ENCODE results near the gene VWA1.

The VWA1 gene

DNA sequence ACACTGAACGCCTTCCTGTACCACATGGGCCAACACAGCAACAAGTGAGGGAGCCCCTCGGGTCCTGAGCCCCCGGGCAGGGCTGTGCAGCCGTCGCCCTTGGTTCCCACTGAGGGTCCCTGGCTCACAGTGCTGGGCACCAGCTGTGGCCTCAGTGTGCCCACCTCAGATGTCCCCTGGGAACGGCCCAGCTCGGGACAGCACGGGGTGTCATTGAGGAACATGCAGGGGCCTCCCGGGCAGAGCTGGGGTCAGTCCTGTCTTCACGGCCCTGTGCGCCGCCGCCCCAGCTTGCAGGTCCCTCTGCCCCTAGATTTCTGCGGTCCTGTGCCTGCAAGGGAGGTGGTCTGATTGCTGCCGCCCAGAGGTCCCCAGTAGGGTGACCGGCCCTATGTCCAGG, 53.7 kb downstream of the VWA1 start:
- DNase-seq = no peak

DNA sequence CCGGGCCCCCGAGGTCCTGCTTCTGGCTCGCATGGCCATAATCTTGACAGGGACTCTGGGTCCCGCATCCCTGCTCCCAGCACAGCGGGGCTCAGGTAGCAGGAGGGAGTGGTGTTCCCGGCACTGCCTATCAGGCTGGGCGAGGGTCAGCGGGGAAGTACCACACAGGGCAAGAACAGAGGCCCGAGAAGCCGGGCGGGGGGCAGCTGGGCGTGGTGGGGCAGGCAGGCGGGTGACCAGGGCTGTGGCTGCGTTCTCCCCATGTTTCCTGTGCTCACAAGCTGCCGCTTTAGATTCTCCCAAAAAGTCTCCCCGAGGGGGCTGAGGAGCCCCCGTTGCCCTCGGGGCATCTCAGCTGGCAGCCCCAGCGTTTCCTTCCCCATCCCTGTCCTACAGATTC, 54.4 kb downstream of the VWA1 start:
- DNase-seq = no peak

DNA sequence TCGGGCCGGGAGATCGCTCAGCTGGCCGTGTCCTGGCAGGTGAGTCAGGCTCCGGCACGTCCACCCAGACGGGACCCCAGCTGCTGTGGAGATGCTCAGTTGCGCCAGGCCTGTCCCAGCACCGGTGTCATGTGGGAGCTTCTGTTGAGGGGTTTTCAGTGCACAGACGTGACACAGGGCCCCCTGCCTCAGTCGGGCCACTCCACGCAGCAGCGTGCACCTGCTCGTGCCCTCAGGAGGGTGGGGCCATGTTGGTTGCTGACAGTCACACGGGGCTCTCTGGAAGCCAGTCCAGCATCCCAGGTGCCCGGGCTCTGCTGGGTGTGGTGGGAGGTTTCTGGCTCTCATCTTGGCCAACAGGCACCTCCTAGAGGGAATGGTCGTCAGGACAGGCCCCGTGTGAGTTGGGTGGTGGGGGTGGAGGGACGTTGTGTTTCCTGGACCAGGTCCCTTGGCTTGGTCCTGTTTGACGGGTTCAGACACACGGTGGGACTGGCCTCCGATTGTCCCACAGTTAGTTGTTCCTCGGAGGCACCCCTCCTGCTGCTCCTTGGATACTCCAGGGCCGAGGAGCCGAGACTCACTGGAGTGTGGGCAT, 55.2 kb downstream of the VWA1 start:
- no peak for DNase-seq

DNA sequence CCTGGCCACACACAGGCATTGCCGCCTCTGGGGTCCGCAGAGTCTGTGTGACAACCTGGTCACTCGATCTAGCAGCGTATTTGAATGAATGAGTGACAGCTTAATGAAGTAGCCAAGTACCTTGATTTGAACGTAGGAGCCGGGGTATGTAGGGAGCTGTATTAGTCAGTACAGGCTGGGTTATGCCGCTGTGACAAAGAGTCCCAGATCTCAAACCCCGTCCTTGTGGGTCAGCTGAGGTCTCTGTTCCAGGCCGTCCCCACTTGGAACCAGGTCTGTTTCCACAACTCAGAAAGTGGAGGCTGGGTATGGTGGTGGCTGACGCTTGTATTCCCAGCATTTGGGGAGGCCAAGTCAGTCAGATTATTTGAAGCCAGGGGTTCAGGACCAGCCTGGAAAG, 56.1 kb downstream of the VWA1 start:
- DNase-seq = no peak

Measured in Kasumi-1 (cell line).